A549 (cell line): ENCODE measurements around the gene GRIP2.

Experiments used
- EP300 ChIP-seq, 2 experiments: fragments of >200 bp; sonication (Bioruptor Twin); formaldehyde crosslinking; IDR thresholded peaks; 2 replicates in 1 of 2; 3 replicates in 1 of 2; pipeline ENCODE4 v1.6.1; 2016 to 2017
- MYC ChIP-seq: IDR thresholded peaks from 2 replicates; pipeline ENCODE4 v1.6.1; 2012; ENCODE audit warnings: mild to moderate bottlenecking, inconsistent platforms, low read length, improper control_type of control experiment, borderline replicate concordance
- NPAS2 ChIP-seq: fragments of 250-450 bp; sonication (Bioruptor Pico); IDR thresholded peaks from 2 replicates; pipeline ENCODE4 v1.8.0; 2022; ENCODE audit warnings: mild to moderate bottlenecking, moderate library complexity, borderline replicate concordance
- NR3C1 ChIP-seq: fragments of >200 bp; sonication (Bioruptor Twin); formaldehyde crosslinking; IDR thresholded peaks from 3 replicates; pipeline ENCODE4 v1.6.1; 2017
- PHF8 ChIP-seq: fragments of 200-600 bp; sonication (generic); IDR thresholded peaks from 2 replicates; pipeline ENCODE4 v1.6.1; 2016; ENCODE audit warnings: low read depth, mild to moderate bottlenecking, antibody characterized with exemption, moderate library complexity, borderline replicate concordance
- POLR2A ChIP-seq: IDR thresholded peaks from 2 replicates; pipeline ENCODE4 v1.6.1; 2012; ENCODE audit warnings: mild to moderate bottlenecking, low read length
- POLR2AphosphoS2 ChIP-seq: conservative IDR thresholded peaks from 2 replicates; pipeline ENCODE4 v1.6.1; 2012; ENCODE audit warnings: low read length, improper control_type of control experiment, inconsistent platforms
- SMC3 ChIP-seq: fragments of >200 bp; sonication (Bioruptor Twin); formaldehyde crosslinking; IDR thresholded peaks from 3 replicates; pipeline ENCODE4 v1.6.1; 2018; ENCODE audit warnings: inconsistent platforms
- SREBF2 ChIP-seq: fragments of 450-650 bp; IDR thresholded peaks from 2 replicates; pipeline ENCODE4 v1.6.1; 2014; ENCODE audit warnings: mild to moderate bottlenecking, moderate library complexity
- TF ChIP-seq, protein P1 (sequence below): fragments of >200 bp; sonication (Bioruptor Twin); formaldehyde crosslinking; IDR thresholded peaks from 3 replicates; pipeline ENCODE4 v1.5.1; 2016
- TF ChIP-seq, protein P2 (sequence below): fragments of 200-600 bp; sonication (generic); IDR thresholded peaks from 2 replicates; pipeline ENCODE4 v1.6.1; 2016; ENCODE audit warnings: antibody characterized with exemption, mild to moderate bottlenecking, moderate library complexity
- TF ChIP-seq, protein P3 (sequence below): fragments of 450-650 bp; IDR thresholded peaks from 2 replicates; pipeline ENCODE4 v1.6.1; 2014; ENCODE audit warnings: antibody characterized with exemption
- TF ChIP-seq, protein P4 (sequence below): IDR thresholded peaks from 2 replicates; pipeline ENCODE4 v1.6.1; 2012; ENCODE audit warnings: low read depth, borderline replicate concordance
- TF ChIP-seq, protein P5 (sequence below): IDR thresholded peaks from 2 replicates; pipeline ENCODE4 v1.6.1; 2012

DNA sequence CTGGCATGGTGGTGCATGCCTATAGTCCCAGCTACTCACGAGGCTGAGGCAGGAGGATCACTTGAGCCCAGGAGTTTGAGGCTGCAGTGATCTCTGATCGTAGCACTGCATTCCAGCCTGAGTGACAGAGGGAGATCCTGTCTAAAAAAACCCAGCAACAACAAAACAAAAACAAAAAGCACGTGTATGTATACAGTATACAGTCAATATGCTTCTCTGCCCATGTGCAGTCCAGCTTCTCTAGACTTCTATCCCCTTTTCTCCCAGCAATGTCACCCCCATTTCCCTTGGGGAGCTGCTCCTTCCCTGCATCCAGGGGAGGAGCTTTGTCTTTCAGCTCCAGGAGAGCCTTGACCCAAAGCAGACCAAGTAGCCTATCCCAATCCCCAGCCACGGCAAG, 20.0 kb upstream of the GRIP2 start:
- TF ChIP-seq, protein P1, sequence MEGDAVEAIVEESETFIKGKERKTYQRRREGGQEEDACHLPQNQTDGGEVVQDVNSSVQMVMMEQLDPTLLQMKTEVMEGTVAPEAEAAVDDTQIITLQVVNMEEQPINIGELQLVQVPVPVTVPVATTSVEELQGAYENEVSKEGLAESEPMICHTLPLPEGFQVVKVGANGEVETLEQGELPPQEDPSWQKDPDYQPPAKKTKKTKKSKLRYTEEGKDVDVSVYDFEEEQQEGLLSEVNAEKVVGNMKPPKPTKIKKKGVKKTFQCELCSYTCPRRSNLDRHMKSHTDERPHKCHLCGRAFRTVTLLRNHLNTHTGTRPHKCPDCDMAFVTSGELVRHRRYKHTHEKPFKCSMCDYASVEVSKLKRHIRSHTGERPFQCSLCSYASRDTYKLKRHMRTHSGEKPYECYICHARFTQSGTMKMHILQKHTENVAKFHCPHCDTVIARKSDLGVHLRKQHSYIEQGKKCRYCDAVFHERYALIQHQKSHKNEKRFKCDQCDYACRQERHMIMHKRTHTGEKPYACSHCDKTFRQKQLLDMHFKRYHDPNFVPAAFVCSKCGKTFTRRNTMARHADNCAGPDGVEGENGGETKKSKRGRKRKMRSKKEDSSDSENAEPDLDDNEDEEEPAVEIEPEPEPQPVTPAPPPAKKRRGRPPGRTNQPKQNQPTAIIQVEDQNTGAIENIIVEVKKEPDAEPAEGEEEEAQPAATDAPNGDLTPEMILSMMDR: no peak
- TF ChIP-seq POLR2AphosphoS2 (no peak), POLR2A (no peak), NR3C1 (no peak), NPAS2 (CRISPR knock-in tag) (no peak), MYC (no peak), EP300 (IDR thresholded peaks at IDR 0.05) (no peak), SMC3 (no peak), PHF8 (no peak), SREBF2 (no peak)
- TF ChIP-seq, protein P2, sequence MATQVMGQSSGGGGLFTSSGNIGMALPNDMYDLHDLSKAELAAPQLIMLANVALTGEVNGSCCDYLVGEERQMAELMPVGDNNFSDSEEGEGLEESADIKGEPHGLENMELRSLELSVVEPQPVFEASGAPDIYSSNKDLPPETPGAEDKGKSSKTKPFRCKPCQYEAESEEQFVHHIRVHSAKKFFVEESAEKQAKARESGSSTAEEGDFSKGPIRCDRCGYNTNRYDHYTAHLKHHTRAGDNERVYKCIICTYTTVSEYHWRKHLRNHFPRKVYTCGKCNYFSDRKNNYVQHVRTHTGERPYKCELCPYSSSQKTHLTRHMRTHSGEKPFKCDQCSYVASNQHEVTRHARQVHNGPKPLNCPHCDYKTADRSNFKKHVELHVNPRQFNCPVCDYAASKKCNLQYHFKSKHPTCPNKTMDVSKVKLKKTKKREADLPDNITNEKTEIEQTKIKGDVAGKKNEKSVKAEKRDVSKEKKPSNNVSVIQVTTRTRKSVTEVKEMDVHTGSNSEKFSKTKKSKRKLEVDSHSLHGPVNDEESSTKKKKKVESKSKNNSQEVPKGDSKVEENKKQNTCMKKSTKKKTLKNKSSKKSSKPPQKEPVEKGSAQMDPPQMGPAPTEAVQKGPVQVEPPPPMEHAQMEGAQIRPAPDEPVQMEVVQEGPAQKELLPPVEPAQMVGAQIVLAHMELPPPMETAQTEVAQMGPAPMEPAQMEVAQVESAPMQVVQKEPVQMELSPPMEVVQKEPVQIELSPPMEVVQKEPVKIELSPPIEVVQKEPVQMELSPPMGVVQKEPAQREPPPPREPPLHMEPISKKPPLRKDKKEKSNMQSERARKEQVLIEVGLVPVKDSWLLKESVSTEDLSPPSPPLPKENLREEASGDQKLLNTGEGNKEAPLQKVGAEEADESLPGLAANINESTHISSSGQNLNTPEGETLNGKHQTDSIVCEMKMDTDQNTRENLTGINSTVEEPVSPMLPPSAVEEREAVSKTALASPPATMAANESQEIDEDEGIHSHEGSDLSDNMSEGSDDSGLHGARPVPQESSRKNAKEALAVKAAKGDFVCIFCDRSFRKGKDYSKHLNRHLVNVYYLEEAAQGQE: no peak
- TF ChIP-seq, protein P3, sequence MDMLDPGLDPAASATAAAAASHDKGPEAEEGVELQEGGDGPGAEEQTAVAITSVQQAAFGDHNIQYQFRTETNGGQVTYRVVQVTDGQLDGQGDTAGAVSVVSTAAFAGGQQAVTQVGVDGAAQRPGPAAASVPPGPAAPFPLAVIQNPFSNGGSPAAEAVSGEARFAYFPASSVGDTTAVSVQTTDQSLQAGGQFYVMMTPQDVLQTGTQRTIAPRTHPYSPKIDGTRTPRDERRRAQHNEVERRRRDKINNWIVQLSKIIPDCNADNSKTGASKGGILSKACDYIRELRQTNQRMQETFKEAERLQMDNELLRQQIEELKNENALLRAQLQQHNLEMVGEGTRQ: no peak
- TF ChIP-seq, protein P4, sequence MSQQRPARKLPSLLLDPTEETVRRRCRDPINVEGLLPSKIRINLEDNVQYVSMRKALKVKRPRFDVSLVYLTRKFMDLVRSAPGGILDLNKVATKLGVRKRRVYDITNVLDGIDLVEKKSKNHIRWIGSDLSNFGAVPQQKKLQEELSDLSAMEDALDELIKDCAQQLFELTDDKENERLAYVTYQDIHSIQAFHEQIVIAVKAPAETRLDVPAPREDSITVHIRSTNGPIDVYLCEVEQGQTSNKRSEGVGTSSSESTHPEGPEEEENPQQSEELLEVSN: no peak
- TF ChIP-seq, protein P5, sequence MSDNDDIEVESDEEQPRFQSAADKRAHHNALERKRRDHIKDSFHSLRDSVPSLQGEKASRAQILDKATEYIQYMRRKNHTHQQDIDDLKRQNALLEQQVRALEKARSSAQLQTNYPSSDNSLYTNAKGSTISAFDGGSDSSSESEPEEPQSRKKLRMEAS: no peak
